ENCODE results near the gene NHSL2. TPM values are rescaled to one million over a fixed set of nuclear protein-coding genes. Genes with fewer than 3 reads are reported as not detected.
"Not testable (repeated sequence)": the region's sequence is repeated elsewhere in the genome, so short reads cannot be mapped to it uniquely, and the experiment has no call there.

The NHSL2 gene
- total RNA-seq, 1 experiment from 2014 or later: 0.06 TPM

DNA sequence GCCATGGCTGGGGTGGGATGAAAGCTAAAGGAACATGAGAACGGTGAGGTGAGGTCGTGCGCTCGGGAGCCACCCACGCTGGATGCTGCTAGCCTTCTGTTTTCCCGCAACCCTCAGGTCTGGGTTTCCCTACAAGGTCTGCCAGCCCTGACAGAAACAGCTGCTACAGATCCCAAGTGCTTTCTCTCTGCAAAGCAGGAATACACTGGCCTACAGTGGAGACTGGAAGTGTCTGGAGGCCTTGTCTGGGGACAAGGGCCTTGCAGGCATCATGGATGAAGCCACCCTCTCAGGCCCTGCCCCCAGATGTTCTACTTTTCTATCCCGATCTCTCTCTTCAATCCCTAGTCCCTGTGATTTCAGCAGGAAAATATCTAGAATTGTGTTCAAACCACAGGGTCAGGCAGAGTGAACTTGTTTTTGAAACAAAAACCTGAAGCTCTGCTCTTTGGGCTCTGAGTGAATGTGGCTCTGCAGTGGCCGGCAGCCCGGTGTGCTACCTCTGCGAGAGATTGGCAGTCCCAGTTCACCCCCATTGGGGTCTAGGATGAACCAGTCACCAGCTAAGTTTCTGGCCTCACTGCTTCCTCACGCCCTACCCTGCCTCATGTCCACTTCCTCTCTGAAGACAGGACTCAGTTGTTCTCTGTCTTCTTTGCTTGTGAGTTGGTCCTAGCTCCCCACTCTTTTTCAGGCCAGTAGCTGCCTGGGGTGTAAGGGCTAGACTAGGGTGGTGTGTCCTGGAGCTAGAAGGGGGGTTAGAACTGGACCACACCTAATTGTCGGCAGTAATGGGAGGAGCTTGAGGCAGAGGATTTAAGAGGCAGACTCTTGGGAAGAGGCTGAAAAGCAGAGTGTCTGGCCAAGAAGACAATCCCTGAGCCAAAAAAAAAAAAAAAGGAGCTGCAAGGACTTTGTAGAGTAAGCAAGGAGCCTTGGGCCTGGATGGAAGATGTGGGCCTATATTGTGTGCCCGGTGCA is 131.5 kb downstream of the NHSL2 start:
- no peak for DNase-seq (ENCODE audit: low spot score)

DNA sequence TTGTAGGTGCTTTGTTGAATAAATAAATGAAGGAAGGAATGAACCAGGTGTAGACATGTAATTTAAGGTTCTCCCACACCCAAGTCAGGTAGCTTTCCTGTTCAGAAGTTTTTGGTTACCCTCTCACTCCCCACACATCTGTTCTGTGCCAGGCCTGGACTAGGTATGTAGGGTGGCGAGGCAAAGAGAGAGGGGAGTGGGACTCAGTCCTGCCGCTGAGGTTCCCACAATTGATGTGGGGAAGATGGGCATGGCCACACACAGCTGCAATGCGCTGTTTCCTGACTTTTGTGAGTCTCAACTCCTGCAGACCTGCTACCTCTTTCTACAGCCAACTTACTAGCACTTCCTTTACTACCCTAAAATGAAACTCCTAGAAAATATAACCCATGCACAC is 132.2 kb downstream of the NHSL2 start:
- no peak for DNase-seq (ENCODE audit: low spot score)

DNA sequence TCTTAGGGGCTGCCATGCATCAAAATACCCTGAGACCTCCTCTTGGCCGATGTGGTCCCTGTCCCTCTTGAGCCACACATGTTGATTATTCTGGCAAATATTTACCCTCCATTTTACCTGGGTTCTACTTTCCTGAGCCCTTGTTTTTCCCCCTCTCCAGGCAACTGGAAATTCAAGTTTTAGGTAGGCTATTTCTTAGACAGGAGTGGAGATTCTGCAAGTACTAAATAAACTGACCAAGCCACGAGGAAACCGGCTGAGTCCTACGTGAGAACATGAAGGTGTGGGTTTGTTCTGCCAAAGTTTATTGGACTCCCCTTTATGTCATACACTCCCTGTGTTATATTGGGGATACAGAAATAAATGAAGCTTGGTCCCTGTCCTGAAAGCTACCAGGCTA is 133.0 kb downstream of the NHSL2 start:
- no peak for DNase-seq (ENCODE audit: low spot score)

DNA sequence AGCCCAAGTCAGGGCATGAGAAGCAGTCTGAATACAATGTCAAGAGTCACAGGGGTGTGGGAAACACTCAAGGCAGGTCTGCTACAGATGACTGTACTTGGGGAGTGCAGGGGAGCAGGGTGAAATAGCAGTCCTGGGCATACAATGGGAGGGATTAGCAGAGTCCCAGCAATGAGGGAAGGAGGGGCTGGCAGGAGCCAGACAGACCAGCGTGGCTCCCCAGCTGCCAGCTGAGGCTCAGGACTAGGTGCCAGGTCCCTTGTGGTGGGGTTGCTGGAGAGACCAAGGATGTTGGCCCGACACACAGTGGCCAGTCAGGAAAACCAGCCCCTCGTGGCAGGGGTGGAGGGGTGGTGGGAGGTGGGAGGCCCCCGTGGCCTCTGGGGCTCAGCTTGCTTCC is 134.5 kb downstream of the NHSL2 start:
- DNase-seq (ENCODE audit: low spot score): no peak

DNA sequence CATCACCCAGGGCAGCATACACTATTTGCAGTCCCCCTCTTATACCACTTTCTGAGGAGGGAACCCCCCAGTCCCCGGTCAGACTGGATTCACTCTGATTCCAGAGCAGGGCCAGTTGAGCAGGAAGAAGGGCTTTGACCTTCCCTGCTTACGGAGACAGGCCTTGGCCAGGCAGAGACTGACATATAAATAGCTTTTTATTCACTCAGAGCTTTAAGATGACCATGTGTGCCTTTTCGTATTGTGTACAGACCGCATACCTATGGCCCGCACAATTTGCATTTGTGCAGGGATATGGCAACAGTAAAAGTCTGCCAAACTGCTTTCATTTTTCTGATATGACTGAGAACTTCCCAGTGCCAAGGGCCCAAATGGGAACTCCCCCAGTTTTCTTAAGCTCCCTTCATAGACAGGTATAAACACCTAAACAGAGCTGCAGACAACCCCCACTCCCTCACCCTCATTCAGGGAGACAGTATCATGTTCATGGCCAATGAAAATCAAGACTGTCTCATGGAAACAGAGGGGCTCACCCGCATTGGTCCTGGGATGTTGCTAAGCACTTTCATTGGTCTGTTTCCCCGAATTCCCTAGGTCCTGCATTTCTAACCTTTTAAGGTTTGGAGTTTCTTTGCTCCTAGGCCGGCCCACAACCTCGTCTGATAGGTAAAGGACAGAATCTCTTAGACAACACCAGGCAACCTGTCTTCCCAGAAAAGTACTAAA is 135.1 kb downstream of the NHSL2 start:
- DNase-seq (ENCODE audit: low spot score): no peak

DNA sequence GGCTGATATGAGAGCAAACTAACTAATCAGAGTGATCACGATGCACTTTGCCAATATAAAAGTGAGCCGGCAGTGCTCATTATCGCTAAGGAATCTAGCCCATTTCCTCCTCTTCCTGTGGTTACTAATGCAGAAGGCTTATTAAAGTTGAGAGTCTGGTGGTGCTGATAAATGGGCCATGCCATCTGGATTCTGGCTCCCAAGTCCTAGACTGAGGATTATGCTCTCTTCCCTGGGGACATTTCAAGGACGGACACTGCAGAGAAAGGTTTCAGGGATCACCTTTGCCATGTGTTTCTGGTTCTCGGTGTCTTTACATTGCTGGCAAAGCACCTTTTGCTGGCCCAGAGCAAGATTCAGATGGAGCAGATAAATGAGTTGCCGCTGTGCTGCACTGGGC is 135.8 kb downstream of the NHSL2 start:
- DNase-seq (ENCODE audit: low spot score): no peak

DNA sequence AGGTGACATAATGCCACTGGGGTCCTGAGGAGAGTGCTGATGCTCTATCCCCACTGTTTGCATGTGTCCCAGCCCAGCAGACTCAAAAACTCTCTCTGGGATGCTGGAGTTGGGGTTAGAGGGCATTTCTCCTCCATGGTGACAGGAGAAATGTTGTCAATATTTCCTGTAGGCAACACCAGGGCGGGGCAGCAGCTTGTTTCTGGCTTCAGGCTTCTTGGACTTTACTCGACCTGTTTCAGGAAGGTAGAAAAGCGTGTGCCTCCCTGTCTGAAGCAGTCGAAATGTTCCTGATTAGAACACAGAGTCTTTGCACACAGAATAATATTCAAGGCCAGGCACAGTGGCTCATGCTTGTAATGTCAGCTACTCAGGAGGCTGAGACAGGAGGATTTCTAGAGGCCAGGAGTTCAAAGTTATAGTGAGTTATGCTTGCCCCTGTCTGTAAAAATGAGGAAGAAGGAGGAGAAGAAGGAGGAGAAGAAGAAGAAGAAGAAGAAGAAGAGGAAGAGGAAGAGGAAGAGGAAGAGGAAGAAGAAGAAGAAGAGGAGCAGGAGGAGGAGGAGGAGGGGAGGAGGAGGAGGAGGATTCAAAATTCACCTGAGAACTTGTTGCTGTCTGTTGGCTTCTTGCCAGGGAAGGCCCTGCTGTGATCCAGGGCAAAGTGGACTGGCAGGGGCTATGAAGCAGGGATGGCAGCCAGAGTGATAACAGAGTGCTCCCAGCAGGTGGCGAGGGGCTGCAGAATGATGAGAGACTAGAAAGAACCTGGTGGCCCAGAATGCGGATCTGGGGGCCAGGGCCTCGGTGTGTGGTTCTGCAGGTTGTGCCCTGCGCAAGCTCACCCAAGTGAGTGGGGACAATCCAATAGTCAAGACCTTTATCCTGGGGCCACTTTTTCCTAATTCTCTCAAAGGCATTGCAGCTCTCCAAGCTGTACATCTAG is 138.1 kb downstream of the NHSL2 start:
- DNase-seq (ENCODE audit: low spot score): no peak

DNA sequence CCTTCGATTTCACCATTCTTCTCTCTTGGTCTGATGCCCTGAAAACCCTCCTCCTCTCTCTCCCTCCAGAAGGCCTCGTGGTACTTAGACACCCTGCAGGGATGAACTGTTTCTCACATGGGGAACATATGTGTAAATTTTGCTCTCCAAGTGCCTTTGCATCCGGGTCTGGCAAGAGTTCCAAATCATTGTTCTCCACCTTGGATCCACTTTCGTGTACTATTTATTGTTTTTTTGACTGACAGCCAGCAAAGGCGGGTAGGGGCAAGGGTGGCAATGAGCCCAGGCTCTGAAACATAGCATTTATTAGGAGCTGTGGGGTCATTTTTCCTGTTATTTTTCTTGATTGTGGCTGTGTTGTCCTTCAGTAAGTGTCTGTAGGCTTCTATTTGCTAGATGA is 139.4 kb downstream of the NHSL2 start:
- DNase-seq (ENCODE audit: low spot score): no peak

DNA sequence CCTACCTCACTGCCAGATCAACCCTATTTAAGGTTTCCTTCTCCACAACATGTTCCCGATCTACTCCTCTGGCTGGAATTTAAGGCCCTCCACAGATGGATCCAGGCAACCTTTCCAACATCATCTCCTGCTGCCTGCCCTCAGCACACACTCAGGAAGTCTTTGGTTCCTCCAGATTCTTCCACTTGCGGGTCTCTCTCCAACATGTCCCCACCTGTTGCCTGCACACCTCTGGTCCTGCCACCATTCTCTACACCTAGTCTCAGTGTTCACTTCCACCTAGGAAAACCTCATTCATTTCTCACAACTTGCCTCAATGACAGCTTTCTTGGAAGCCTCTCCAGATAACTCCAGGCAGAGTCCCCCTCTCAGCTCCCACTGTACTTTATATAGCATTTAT is 140.9 kb downstream of the NHSL2 start:
- no peak for DNase-seq (ENCODE audit: low spot score)

DNA sequence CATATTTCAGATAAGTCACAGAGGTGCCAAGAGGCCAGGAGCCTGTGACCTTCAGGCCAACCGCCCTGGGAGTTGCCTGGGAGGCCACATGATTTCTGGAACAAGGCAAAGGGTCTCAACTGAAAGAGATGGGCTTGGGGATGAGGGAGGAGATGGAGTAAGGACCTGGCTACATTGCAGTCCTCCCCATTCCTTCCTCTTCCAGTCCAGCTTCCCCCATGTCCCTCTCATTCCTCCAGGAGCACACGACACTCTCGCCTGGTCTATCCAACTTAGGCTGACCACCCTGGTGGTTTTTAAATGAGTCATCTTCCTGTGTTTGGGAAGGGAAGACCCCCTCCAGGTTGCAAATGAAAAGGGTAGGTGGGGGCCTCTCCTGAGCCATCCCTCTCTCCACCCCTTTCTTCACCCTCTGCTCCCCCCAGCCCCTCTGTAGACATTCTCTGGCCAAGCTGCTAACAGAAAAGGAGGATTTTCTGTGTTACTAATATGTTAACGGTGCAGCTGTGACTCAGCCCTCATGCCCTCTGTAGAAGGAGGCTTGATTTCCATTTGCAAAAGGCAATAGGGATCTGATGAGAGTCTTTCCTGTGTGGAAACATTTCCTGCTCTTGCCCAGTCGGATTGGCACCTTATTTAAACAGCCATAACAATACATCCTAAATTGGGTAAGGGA is 141.9 kb downstream of the NHSL2 start:
- no peak for DNase-seq (ENCODE audit: low spot score)

DNA sequence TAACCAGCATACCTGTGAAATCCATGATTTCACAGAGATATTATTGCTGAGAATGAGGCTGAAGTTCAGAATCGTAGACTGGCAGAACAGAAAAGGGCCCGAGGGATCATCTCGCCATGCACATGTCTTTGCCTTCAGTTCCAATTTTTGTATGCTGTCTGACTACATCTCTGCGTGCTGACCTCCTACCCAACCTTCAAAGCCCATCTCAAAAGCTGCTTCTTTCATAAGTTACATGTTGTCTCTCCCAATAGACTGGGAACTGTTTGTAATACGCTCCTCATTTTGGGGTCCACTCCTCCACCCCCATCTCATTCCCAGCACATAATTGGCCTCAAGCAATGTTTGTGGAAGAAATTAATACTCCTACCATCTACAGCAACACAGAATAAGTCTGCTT is 142.9 kb downstream of the NHSL2 start:
- DNase-seq (ENCODE audit: low spot score): no peak

DNA sequence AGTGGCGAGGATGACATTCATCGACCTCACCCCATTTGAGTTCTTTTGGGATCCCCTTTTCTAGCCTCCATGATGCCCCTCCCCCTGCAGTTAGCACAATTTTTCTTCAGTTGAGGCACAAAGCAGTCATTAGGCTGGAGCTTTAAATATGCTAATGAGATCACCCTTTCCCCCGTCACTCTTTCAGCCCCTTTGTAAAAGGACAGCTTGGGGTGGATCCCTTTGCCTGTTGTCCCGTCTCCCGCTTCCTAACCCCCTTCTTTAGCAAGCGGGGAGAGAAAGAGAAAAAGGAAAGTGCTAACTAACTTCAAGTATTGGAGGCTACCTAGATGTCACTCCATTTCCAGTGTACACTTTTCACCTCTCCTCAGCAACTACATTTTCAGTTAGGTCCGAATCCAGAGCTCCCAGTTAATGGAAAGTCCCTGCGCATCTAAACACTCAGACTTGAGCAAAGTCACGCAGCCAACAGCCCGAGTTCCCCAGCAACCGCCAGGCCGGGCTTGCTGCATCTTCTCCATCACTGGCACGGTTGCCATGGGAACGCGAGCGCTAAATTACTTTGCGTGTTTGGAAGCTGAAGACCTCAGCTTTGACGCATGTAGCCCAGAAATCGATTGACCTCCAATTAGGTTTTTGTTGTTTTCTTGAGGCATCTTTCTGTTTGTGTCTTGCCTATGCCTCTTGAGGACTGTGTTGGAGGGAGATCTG is 144.3 kb downstream of the NHSL2 start:
- no peak for DNase-seq (ENCODE audit: low spot score)

DNA sequence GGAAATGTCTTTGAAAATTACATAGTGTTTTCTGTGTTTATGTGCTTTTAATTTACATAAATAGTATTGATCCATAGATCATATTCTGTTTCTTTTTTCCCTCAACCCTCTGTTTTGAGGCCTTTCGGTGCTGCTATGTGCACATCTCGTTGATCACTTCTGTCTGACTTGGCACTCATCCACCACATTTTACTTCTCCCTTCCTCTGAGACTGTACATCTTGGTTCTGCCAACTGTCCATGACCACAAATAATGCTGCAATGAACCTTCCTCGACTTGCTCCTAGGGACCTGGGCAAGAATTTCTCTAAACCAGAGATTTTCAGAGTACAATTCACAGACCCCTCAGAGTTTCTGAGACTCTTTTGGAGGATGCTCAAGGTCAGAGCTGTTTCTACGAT is 146.7 kb downstream of the NHSL2 start:
- DNase-seq (ENCODE audit: low spot score): no peak

DNA sequence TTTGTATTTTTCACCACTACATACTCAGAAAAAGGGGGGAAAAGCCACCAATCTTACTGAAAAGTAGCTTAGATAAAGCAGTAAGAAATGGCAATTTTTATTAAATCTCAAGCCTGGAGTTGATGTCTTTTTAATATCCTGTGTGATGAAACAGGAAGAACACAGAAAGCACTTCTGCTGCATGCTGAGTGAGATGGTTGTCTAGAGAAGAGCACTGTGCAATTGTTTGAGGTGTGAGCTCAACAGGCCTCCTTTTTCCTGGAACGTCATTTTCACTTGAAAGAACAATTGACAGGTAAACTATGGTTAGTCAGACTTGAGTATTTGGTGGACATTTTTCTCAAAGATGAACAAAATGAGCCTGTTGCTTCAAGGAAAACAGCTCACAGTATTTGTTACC is 147.2 kb downstream of the NHSL2 start:
- DNase-seq (ENCODE audit: low spot score): no peak

DNA sequence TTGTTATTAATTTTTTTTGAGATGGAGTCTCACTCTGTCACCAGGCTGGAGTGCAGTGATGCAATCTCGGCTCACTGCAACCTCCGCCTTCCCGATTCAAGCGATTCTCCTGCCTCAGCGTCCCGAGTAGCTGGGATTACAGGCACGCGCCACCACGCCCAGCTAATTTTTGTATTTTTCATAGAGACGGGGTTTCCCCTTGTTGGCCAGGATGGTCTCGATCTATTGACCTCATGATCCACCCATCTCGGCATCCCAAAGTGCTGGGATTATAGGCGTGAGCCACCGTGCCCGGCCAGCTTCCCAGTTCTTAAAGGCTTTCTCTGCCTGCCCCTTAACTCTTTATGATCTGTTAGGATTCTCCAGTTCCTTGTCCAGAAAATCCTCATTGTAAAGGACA is 147.7 kb downstream of the NHSL2 start:
- DNase-seq (ENCODE audit: low spot score): not testable (repeated sequence)

DNA sequence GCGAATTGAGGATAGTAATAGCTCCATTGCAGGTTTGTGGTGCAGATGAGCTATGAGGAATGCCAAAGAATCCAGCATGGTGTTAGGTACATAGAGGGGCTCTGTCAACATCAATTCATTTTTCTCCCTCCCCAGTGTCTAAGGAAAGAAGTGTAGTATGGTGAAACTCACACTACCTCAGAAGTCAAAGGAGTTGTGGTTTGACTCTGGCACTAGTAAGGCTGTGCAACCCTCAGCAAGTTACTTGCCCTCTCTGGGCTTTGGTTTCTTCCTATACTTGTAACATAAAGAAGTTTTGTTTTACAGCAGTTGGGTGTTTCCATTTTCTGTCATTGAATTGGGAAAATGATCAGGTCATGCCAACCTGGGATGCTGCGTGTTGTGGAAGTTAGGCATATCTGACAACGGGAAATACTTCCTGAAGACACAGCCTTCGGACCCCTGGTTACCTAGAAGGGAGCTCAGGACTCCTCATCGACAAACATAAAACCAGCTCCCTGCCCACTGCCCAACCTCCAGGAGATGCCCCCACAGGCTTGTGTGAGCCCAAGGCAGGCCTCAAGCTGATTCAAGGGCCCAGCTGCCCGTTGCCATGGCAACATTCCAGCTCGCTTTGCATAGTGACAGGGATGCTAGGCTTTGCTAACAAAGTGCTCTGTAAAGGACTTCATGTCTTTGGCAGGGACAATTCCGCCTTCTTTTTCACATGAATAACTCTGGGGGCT is 149.7 kb downstream of the NHSL2 start:
- DNase-seq (ENCODE audit: low spot score): no peak

DNA sequence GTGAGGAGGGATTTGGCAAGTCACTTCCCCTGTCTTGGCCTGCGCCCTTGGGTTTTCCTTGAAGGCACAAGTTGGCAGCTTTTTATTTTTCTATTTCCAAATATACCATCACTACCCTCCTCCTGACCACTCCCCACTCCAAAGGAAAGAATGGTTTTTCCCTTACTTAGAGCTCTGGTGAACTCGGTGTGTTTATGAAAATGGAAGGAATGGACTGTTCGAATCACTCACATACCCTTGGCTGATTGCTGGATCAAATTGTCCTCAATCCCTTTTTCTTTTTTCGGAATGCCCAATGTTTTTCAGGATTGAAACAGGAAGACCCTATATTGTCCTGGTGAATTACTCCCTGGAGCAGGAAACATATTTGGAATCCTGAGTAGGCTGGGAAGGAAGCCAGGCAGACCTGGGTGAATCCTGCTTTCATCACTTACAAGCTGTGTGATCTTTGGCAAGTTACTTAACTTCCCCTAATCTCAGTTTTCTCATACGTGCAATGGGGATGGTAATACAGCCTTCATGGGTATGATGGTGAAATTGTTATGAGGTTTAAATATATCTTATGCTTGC is 150.4 kb downstream of the NHSL2 start:
- no peak for DNase-seq (ENCODE audit: low spot score)

DNA sequence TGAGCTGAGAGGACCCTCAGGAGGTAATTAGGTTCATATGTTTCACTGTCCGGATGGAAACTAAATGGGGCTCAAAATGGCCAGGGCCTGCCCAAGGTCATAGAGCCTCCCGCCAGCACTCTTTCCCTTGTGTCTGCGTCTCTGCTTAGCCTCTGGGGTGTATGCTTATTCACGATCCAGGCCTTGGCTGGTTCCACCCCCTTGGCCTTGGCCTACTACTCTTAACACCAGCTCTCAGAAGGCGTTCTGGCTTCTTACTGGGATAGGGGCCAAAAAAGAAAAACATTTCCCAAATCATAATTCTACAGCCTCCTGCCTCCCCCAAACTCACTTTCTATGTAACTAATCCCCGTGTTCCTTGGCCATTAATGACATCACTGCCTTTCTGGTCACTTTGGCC is 152.3 kb downstream of the NHSL2 start:
- no peak for DNase-seq (ENCODE audit: low spot score)

DNA sequence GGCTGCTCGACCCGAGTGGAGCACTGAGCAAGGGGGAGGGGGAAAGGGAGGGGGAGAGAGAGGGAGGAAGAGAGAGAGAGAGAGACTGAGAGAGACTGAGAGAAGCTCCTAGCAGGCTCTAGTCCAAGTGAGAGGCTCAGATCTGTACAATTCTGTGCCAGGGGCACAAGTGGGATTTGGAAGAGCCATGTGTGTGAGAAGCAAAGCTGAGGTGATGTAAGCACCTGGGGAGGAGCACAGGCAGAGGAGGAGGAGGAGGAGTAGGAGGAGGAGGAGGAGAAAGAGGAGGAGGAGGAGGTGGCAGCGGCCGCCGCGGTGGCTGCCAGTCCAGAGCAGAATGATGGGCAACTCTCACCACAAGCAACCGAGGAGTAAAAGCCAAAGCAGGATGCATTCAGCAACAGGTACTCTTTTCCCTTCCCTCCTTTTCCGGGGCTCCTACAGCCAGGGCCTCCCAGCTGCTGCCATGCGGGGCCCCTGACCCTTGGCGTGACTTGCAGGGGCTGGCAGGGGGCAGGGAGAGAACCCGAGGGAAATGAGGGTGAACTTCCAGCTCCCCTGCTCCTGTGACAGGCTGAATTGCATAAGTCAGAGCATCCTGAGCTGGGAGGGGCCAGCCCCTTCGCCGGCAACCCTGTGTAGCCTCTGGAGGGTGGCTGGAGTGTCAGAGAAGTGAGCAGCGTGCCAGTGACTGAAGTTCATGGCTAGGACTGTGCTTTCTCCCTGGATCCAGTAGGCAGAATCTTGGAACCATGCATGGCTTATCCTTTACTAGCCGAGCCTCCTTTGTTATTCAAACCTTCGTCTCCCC is 158.9 kb downstream of the NHSL2 start:
- no peak for DNase-seq (ENCODE audit: low spot score)
